ENCODE data around the gene CGREF1.

- TF ChIP-seq CTCF (conservative IDR thresholded peaks at IDR 0.05; ENCODE audit: low read depth, low read length) (no peak), EZH2 (IDR thresholded peaks at IDR 0.05; ENCODE audit: low read length, unreplicated experiment) (no peak)
Measured at GRCh38 chr2:27071277-27071989, 47.5 kb downstream of the CGREF1 start, which contains the start of gene OST4.

Measured in PC-3 (cell line).